Endothelial cell of umbilical vein (primary cell): ENCODE results near the gene GOLPH3. TPM values are rescaled to one million over a fixed set of nuclear protein-coding genes. Genes with fewer than 3 reads are reported as not detected.

ENCODE experiments used
- BruUV-seq: library from RNA; stranded (reverse); fragments of 400-500 nt; replicated peaks from 2 replicates; lab custom pipeline; 2021; lab: Mats Ljungman, UMichigan
- CTCF ChIA-PET: fragments of 300-600, 350-600 bp; sonication (Branson Sonifier 250); formaldehyde crosslinking; loops from one replicate; lab custom pipeline; 2021; ENCODE audit warnings: antibody characterized with exemption, inconsistent platforms; lab: Charles Lee
- POLR2A ChIA-PET: fragments of 300-600, 350-600 bp; sonication (Branson Sonifier 250); formaldehyde crosslinking; loops from one replicate; lab custom pipeline; 2021; ENCODE audit warnings: antibody characterized with exemption, inconsistent platforms; lab: Charles Lee
- DNase-seq: peaks from one replicate; pipeline ENCODE4 v3.0.0-alpha.2; 2011; ENCODE audit warnings: low read depth, low spot score
- FAIRE-seq: peaks from 2 replicates; lab custom pipeline; 2011; peaks lifted over from hg19 to GRCh38; lab: Jason Lieb, UNC
- H2AFZ ChIP-seq: 2 replicates; pipeline ENCODE4 v1.6.0; 2012; ENCODE audit warnings: low read depth, low read length, control low read depth, inconsistent platforms
- H3K27ac ChIP-seq: 2 replicates; pipeline ENCODE4 v1.5.1; 2011; ENCODE audit warnings: low read depth, mild to moderate bottlenecking, control low read depth, low read length, moderate library complexity; ENCODE audit not compliant: insufficient read depth
- H3K27me3 ChIP-seq, 2 experiments: 2 replicates each; pipeline versions ENCODE4 v1.6.0 to v1.6.1; 2011; ENCODE audit warnings: low read length in 2 of 2, mixed read lengths in 1 of 2; ENCODE audit not compliant: control insufficient read depth in 2 of 2, insufficient read depth in 2 of 2
- H3K36me3 ChIP-seq, 2 experiments: 2 replicates in 1 of 2; 3 replicates in 1 of 2; pipeline ENCODE4 v1.5.1; 2011; ENCODE audit warnings: low read length in 2 of 2, mild to moderate bottlenecking in 1 of 2, moderate library complexity in 1 of 2; ENCODE audit not compliant: control insufficient read depth in 2 of 2, insufficient read depth in 2 of 2; ENCODE audit errors: extremely low read depth in 1 of 2
- H3K4me1 ChIP-seq: 3 replicates; pipeline ENCODE4 v1.5.1; 2011; ENCODE audit warnings: mild to moderate bottlenecking, low read length; ENCODE audit not compliant: control insufficient read depth, insufficient read depth; ENCODE audit errors: extremely low read depth
- H3K4me2 ChIP-seq: 2 replicates; pipeline ENCODE4 v1.6.1; 2011; ENCODE audit warnings: low read length, control low read depth, mixed read lengths; ENCODE audit not compliant: insufficient read depth
- H3K4me3 ChIP-seq, 3 experiments: fragments of 200-600 bp in 1 of 3; sonication (generic), shearing (Covaris generic) in 1 of 3; replicated peaks in 1 of 3; 2 replicates each; pipeline ENCODE4 v1.5.1; 2011 to 2016; ENCODE audit warnings: control low read depth in 3 of 3, low read length in 3 of 3, mild to moderate bottlenecking in 2 of 3, inconsistent platforms in 1 of 3, low read depth in 1 of 3, moderate library complexity in 1 of 3; ENCODE audit not compliant: insufficient read depth in 1 of 3
- H3K79me2 ChIP-seq: 2 replicates; pipeline ENCODE4 v1.6.0; 2012; ENCODE audit warnings: low read length, inconsistent platforms; ENCODE audit not compliant: control insufficient read depth, insufficient read depth
- H3K9ac ChIP-seq: replicated peaks from 2 replicates; pipeline ENCODE3; 2011; ENCODE audit warnings: low read length, control low read depth; ENCODE audit not compliant: insufficient read depth; ENCODE audit errors: extremely low read depth
- H3K9me1 ChIP-seq: replicated peaks from 3 replicates; pipeline ENCODE4 v1.6.0; 2011; ENCODE audit warnings: mild to moderate bottlenecking, low read length; ENCODE audit not compliant: control insufficient read depth, insufficient read depth; ENCODE audit errors: extremely low read depth
- H3K9me3 ChIP-seq: replicated peaks from 2 replicates; pipeline ENCODE4 v1.5.1; 2012; ENCODE audit warnings: low read length, inconsistent platforms; ENCODE audit not compliant: control insufficient read depth, insufficient read depth
- H4K20me1 ChIP-seq: replicated peaks from 2 replicates; pipeline ENCODE3; 2011; ENCODE audit warnings: mild to moderate bottlenecking, low read length; ENCODE audit not compliant: control insufficient read depth, insufficient read depth; ENCODE audit errors: extremely low read depth
- CTCF ChIP-seq, 2 donors: IDR thresholded peaks; 1 replicate in 1 of 2; 2 replicates in 1 of 2; pipeline ENCODE4 v1.5.1; 2011; ENCODE audit warnings: low read length in 2 of 2, mild to moderate bottlenecking in 2 of 2, moderate library complexity in 2 of 2, control low read depth in 1 of 2, inconsistent platforms in 1 of 2, low read depth in 1 of 2; ENCODE audit not compliant: insufficient read depth in 1 of 2; ENCODE audit errors: extremely low read depth in 1 of 2
- EZH2 ChIP-seq: IDR thresholded peaks from 2 replicates; pipeline ENCODE4 v1.6.1; 2012; ENCODE audit warnings: borderline replicate concordance, low read depth, mild to moderate bottlenecking, moderate library complexity, low read length, inconsistent platforms; ENCODE audit not compliant: severe bottlenecking
- FOS ChIP-seq: IDR thresholded peaks from 2 replicates; pipeline ENCODE4 v1.6.1; 2011; ENCODE audit warnings: mild to moderate bottlenecking, low read length, moderate library complexity, borderline replicate concordance; ENCODE audit not compliant: insufficient read depth
- GATA2 ChIP-seq: IDR thresholded peaks from 2 replicates; pipeline ENCODE4 v1.7.0; 2011; ENCODE audit warnings: low read depth, mild to moderate bottlenecking, moderate library complexity, mixed read lengths, low read length; ENCODE audit not compliant: insufficient read length, insufficient read depth
- JUN ChIP-seq: IDR thresholded peaks from 2 replicates; pipeline ENCODE4 v1.6.1; 2011; ENCODE audit warnings: borderline replicate concordance, low read depth; ENCODE audit not compliant: insufficient read length, insufficient read depth
- MAX ChIP-seq: IDR thresholded peaks from 2 replicates; pipeline ENCODE4 v1.6.1; 2011; ENCODE audit not compliant: insufficient read depth, insufficient read length
- MYC ChIP-seq: IDR thresholded peaks from one replicate; pipeline ENCODE4 v1.6.1; 2011; ENCODE audit warnings: mild to moderate bottlenecking, low read depth, low read length
- POLR2A ChIP-seq: IDR thresholded peaks from 2 replicates; pipeline ENCODE4 v1.6.1; 2012; ENCODE audit warnings: low read depth, mild to moderate bottlenecking, control low read depth, low read length
- POLR2AphosphoS5 ChIP-seq: IDR thresholded peaks from 2 replicates; pipeline ENCODE4 v1.6.1; 2012; ENCODE audit warnings: low read depth, mild to moderate bottlenecking, control low read depth, low read length, moderate library complexity; ENCODE audit not compliant: insufficient read depth
- dilution Hi-C: fragments of 300-500 bp; cut with MboI; formaldehyde crosslinking; loops from one replicate; pipeline ENCODE4 v1.15.0; 2019; ENCODE audit warnings: low sequenced_read_pairs; ENCODE audit not compliant: extremely low pct_ligation_motif_present
- intact Hi-C: fragments of 100-400 bp; cut with micrococcal nuclease; formaldehyde crosslinking; loops from one replicate; pipeline ENCODE4 v1.10.0; 2022
- polyA plus RNA-seq, 4 experiments: library from polyadenylated mRNA; depleted of rRNA in 3 of 4; stranded (reverse) in 3 of 4; unstranded in 1 of 4; fragments of >200 nt; gene quantifications; 2 replicates each; pipeline versions ENCODE4 v1.2.1 to v1.2.3, GENCODE V29; 2011 to 2012; ENCODE audit warnings: missing spikeins in 1 of 4
- total RNA-seq: library from RNA; stranded (reverse); gene quantifications from 2 replicates; pipeline ENCODE4 v1.2.3, GENCODE V29; 2021

The GOLPH3 gene
- total and polyA plus RNA-seq, 2 donors (not counting 3 experiments of a cell fraction or from before 2014, with no cell fraction given) = 38.1 to 70.2 TPM

GRCh38 chr5:32116574-32117313 is 57.4 kb downstream of the GOLPH3 start:
- Histone ChIP-seq H3K27me3 (no peaks in the 10 kb centered on the region), H4K20me1 (no peaks in the 10 kb centered on the region), H2AFZ (no peak overlapping the region), H3K27ac (no peak overlapping the region), H3K79me2 (peaks cover 20% of the 10 kb centered on the region), H3K4me3 (no peak overlapping the region), H3K9me3 (no peaks in the 10 kb centered on the region), H3K9ac (no peak overlapping the region), H3K4me2 (no peak overlapping the region), H3K4me1 (peaks cover 6% of the 10 kb centered on the region), H3K9me1 (no peaks in the 10 kb centered on the region), H3K36me3 (peaks cover 8 to 11% of the 10 kb centered on the region in 2 experiments)
- dilution Hi-C loops (no loop called here), intact Hi-C loops (no loop called here)
- peak; percentile 30 for TF ChIP-seq FOS
- no peak for TF ChIP-seq JUN
- no peak for DNase-seq
- ChIA-PET CTCF (interaction anchor here (0.7 to 1.9 kb wide), 4 partner anchors 24 to 127 kb away, joined by 3 to 5 read pairs (median 4); no protein-coding TSS in a partner anchor), POLR2A (no interaction called here)
- no peak for FAIRE-seq
- no TSS peak for BruUV-seq

GRCh38 chr5:32115985-32116384 is 58.1 kb downstream of the GOLPH3 start:
- Histone ChIP-seq H3K36me3 (peaks cover 9 to 11% of the 10 kb centered on the region in 2 experiments), H3K4me3 (no peak overlapping the region), H3K27ac (no peak overlapping the region), H4K20me1 (no peaks in the 10 kb centered on the region), H3K27me3 (no peaks in the 10 kb centered on the region), H3K9me1 (no peaks in the 10 kb centered on the region), H3K4me2 (no peak overlapping the region), H2AFZ (no peak overlapping the region), H3K9me3 (no peaks in the 10 kb centered on the region), H3K4me1 (peaks cover 6% of the 10 kb centered on the region), H3K79me2 (peaks cover 19% of the 10 kb centered on the region), H3K9ac (no peak overlapping the region)
- BruUV-seq = no TSS peak
- ChIA-PET POLR2A (no interaction called here), CTCF (interaction anchor here (1.5 to 2.0 kb wide), 4 partner anchors 11 to 118 kb away, joined by 3 to 6 read pairs (median 4); no protein-coding TSS in a partner anchor)
- dilution Hi-C loops = no loop called here
- TF ChIP-seq GATA2 (no peak), MAX (no peak), FOS (no peak), EZH2 (no peak), POLR2A (no peak), JUN (no peak), POLR2AphosphoS5 (no peak), MYC (no peak), CTCF (IDR thresholded peaks at IDR 0.05; ENCODE audit: extremely low read depth in 1 of 2, insufficient read depth in 1 of 2, low read depth in 1 of 2, low read length in 2 of 2) (no peak)
- no peak for FAIRE-seq
- DNase-seq = no peak
- intact Hi-C loops = no loop called here
